Mucosa of rectum (tissue), 2 donors: ENCODE data around the gene LDLRAP1.
"Not testable (repeated sequence)": the region's sequence is repeated elsewhere in the genome, so short reads cannot be mapped to it uniquely, and the experiment has no call there.

Experiments
- H3K27ac ChIP-seq, 2 donors: one replicate each; pipeline ENCODE4 v1.7.0; 2013; ENCODE audit warnings: inconsistent platforms in 2 of 2, low read depth in 2 of 2, low read length in 2 of 2
- H3K27me3 ChIP-seq, 2 donors: one replicate each; pipeline ENCODE4 v1.7.0; 2013; ENCODE audit warnings: low read length in 2 of 2; ENCODE audit not compliant: control insufficient read depth in 2 of 2, insufficient read depth in 2 of 2
- H3K36me3 ChIP-seq, 2 donors: one replicate each; pipeline ENCODE4 v1.7.0; 2013; ENCODE audit warnings: low read length in 2 of 2; ENCODE audit not compliant: control insufficient read depth in 2 of 2, insufficient read depth in 2 of 2
- H3K4me1 ChIP-seq, 2 donors: one replicate each; pipeline ENCODE4 v1.7.0; 2013; ENCODE audit warnings: low read length in 2 of 2, mild to moderate bottlenecking in 1 of 2; ENCODE audit not compliant: control insufficient read depth in 2 of 2, insufficient read depth in 2 of 2
- H3K4me3 ChIP-seq, 2 donors: one replicate each; pipeline ENCODE4 v1.7.0; 2013; ENCODE audit warnings: low read length in 2 of 2
- H3K9ac ChIP-seq, 2 donors: one replicate each; pipeline ENCODE4 v1.7.0; 2013; ENCODE audit warnings: low read length in 2 of 2, low read depth in 1 of 2, mild to moderate bottlenecking in 1 of 2
- H3K9me3 ChIP-seq, 2 donors: one replicate each; pipeline ENCODE4 v1.7.0; 2013; ENCODE audit warnings: low read length in 2 of 2; ENCODE audit not compliant: control insufficient read depth in 2 of 2
- donor health status: healthy.
- donor health status: Normal muscosa, but diverticular disease.

The LDLRAP1 gene

GRCh38 chr1:25603779-25604538, 60.6 kb downstream of the LDLRAP1 start:
- H3K4me1 ChIP-seq, H3K36me3 ChIP-seq, H3K27me3 ChIP-seq, H3K4me3 ChIP-seq, H3K9ac ChIP-seq, H3K9me3 ChIP-seq, H3K27ac ChIP-seq: not testable (repeated sequence)

- H3K9ac ChIP-seq: no peak overlapping the region
- no peak overlapping the region for H3K27ac ChIP-seq
- H3K36me3 ChIP-seq: no peaks in the 10 kb centered on the region
- peaks cover 2 to 3% of the 10 kb centered on the region in 2 donors for H3K4me1 ChIP-seq
- H3K27me3 ChIP-seq: peaks cover 11 to 24% of the 10 kb centered on the region in 2 donors
- H3K9me3 ChIP-seq: no peaks in the 10 kb centered on the region
- H3K4me3 ChIP-seq: no peak overlapping the region
Measured at GRCh38 chr1:25607123-25607522, 63.7 kb downstream of the LDLRAP1 start.

GRCh38 chr1:25608488-25609178, 65.2 kb downstream of the LDLRAP1 start:
- Histone ChIP-seq H3K4me3 (peak overlapping the region; percentile 42 to 48), H3K4me1 (peaks cover 2 to 3% of the 10 kb centered on the region in 2 donors), H3K27ac (no peak overlapping the region), H3K9ac (no peak overlapping the region), H3K36me3 (no peaks in the 10 kb centered on the region), H3K27me3 (peaks cover 14 to 27% of the 10 kb centered on the region in 2 donors), H3K9me3 (no peaks in the 10 kb centered on the region)

- no peak overlapping the region for H3K9ac ChIP-seq
- no peaks in the 10 kb centered on the region for H3K9me3 ChIP-seq
- peaks cover 17 to 27% of the 10 kb centered on the region in 2 donors for H3K27me3 ChIP-seq
- no peak overlapping the region for H3K4me3 ChIP-seq
- H3K4me1 ChIP-seq: peaks cover 2 to 3% of the 10 kb centered on the region in 2 donors
- no peak overlapping the region for H3K27ac ChIP-seq
- no peaks in the 10 kb centered on the region for H3K36me3 ChIP-seq
Measured at GRCh38 chr1:25609921-25610320, 66.5 kb downstream of the LDLRAP1 start.

GRCh38 chr1:25610822-25611630, 67.6 kb downstream of the LDLRAP1 start:
- peaks cover 3 to 9% of the 10 kb centered on the region in 2 donors for H3K4me1 ChIP-seq
- H3K4me3 ChIP-seq: no peak overlapping the region
- no peaks in the 10 kb centered on the region for H3K36me3 ChIP-seq
- H3K27ac ChIP-seq: no peak overlapping the region
- H3K9ac ChIP-seq: no peak overlapping the region
- H3K9me3 ChIP-seq: no peaks in the 10 kb centered on the region
- peaks cover 17 to 27% of the 10 kb centered on the region in 2 donors for H3K27me3 ChIP-seq

GRCh38 chr1:25611843-25612242, 68.4 kb downstream of the LDLRAP1 start:
- H3K4me1 ChIP-seq: peaks cover 3 to 9% of the 10 kb centered on the region in 2 donors
- H3K27me3 ChIP-seq: peaks cover 17 to 27% of the 10 kb centered on the region in 2 donors
- no peaks in the 10 kb centered on the region for H3K36me3 ChIP-seq
- no peak overlapping the region for H3K4me3 ChIP-seq
- H3K27ac ChIP-seq: no peak overlapping the region
- no peak overlapping the region for H3K9ac ChIP-seq
- H3K9me3 ChIP-seq: no peaks in the 10 kb centered on the region

- Histone ChIP-seq H3K9ac (no peak overlapping the region), H3K27me3 (peaks cover 17 to 27% of the 10 kb centered on the region in 2 donors), H3K27ac (no peak overlapping the region), H3K4me3 (no peak overlapping the region), H3K36me3 (no peaks in the 10 kb centered on the region), H3K4me1 (peaks cover 3 to 9% of the 10 kb centered on the region in 2 donors), H3K9me3 (no peaks in the 10 kb centered on the region)
Measured at GRCh38 chr1:25612421-25612820, 69.0 kb downstream of the LDLRAP1 start.

- Histone ChIP-seq H3K4me1 (peaks cover 8 to 14% of the 10 kb centered on the region in 2 donors), H3K27ac (no peak overlapping the region), H3K27me3 (peaks cover 22 to 31% of the 10 kb centered on the region in 2 donors), H3K9ac (no peak overlapping the region), H3K4me3 (no peak overlapping the region), H3K36me3 (no peaks in the 10 kb centered on the region), H3K9me3 (no peaks in the 10 kb centered on the region)
Measured at GRCh38 chr1:25613091-25613490, 69.7 kb downstream of the LDLRAP1 start.

GRCh38 chr1:25614501-25615171, 71.2 kb downstream of the LDLRAP1 start:
- no peak overlapping the region for H3K27ac ChIP-seq
- no peak overlapping the region for H3K9ac ChIP-seq
- H3K36me3 ChIP-seq: no peaks in the 10 kb centered on the region
- H3K27me3 ChIP-seq: peaks cover 30 to 40% of the 10 kb centered on the region in 2 donors
- no peaks in the 10 kb centered on the region for H3K9me3 ChIP-seq
- peaks cover 7 to 16% of the 10 kb centered on the region in 2 donors for H3K4me1 ChIP-seq
- H3K4me3 ChIP-seq: no peak overlapping the region
